Activated T-helper 1 cell treated with anti-CD3 and anti-CD28 coated beads, Interleukin-2, amount 50 U/mL, for 16 hours (primary cell): ENCODE measurements around the gene IFNA21.
"Not testable (repeated sequence)": the region's sequence is repeated elsewhere in the genome, so short reads cannot be mapped to it uniquely, and the experiment has no call there.

Experiments
- DNase-seq, 2 donors: peaks; one replicate each; pipeline ENCODE4 v3.0.0-alpha.2; 2020; ENCODE audit warnings: low read depth in 1 of 2, low spot score in 1 of 2

IFNA21 gene

GRCh38 chr9:21166560-21166959 is at the start of gene IFNA21:
Gene IFNA21 (minus strand): TSS chr9:21166660. CDS start chr9:21166612, 48 bp downstream.
- DNase-seq = not testable (repeated sequence)

- DNase-seq = not testable (repeated sequence)
Measured at GRCh38 chr9:21213411-21214326, 47.2 kb upstream of the IFNA21 start.

- not testable (repeated sequence) for DNase-seq
Measured at GRCh38 chr9:21212160-21212559, 45.7 kb upstream of the IFNA21 start.

DNA sequence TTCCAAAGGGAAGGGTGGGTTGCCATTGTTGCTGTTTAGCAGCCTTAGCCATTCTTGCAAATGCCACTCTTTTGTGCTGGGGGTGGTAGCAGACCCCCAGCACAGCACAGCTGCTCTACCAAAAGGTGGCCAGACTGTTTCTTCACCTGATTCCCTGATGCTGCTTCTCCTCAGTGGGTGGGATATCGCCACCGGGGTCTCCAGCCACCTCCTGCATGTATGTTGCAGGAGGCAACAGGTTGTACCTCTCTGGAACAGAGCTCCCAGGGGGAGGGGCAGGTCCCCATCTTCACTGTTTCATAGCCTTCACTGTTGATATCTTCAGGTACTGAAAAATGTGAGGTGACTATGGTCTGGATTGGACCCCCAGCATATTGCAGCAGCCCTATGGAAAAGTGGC is 44.3 kb upstream of the IFNA21 start:
- DNase-seq = not testable (repeated sequence)

DNA sequence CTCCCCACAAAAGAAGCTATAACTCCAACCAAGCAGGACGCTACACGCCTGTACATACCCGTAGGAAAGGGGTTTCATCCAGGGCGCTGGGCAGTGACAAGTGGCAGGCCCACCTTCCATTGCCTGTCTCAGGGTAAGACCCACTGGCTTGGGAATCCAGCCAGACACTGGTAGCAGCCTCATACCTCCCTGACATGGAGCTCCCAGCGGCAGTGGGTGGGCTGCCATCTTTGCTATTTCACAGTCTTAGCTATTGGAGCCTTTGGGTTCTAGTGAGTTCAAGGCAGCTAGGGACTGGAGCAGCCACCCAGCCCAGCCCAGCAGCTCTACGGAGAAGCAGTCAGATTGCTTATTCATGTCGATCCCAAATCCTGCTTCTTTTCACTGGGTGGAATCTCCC is 43.9 kb upstream of the IFNA21 start:
- no peak for DNase-seq

GRCh38 chr9:21207043-21207442 is 40.6 kb upstream of the IFNA21 start, which contains the start of gene IFNA10:
Gene IFNA10 (minus strand): TSS chr9:21207143. CDS start chr9:21207097, 46 bp downstream.
- DNase-seq = not testable (repeated sequence)

- no peak for DNase-seq
Measured at GRCh38 chr9:21205204-21205603, 38.7 kb upstream of the IFNA21 start.

- DNase-seq = not testable (repeated sequence)
Measured at GRCh38 chr9:21202105-21202504, 35.6 kb upstream of the IFNA21 start, which contains the start of gene IFNA7. Gene IFNA7 (minus strand): TSS chr9:21202205. CDS start chr9:21202165, 40 bp downstream.

DNA sequence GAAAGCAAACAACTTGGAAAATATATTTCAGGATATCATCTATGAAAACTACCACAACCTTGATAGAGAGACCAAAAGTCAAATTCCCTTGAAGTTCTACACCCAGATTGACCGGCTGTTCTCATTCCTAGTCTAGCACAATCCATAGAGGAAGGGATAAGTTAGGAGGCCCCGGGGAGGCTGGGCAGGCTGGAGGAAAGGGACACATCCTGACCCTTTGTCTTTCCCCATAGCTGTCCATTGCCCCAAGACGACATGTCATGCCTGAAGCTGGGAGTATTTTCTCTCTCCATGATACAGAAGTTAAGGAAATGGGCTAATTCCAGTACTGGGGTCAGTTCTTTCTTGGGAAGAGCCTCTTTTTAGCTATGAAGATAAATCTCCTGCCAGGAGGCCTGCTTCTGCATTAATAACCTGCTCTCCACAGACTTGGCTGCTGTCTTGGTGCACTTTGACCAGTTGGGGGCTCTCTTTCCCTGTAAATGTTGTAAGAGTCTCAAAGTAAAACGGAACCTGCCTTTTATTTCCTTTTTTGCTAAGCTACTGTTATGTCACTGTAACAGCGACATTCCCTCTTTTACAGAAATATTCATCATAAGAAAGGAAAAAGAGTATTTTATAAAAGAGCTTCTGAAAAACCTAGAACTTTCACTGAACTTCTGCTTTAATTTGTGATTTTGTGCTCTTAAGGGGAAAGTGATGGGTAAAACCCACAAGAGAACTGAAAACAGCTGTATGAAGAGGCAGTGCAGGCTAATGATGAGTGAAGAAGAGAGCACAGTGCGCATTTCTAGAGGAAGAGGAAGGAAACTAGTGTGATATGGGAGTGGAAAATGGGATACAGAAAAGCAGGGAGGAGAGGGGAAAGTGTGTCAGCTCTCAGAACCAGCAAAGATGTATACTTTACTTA is 28.7 kb upstream of the IFNA21 start:
- DNase-seq = not testable (repeated sequence)

- not testable (repeated sequence) for DNase-seq
Measured at GRCh38 chr9:21187487-21187886, 21.0 kb upstream of the IFNA21 start, which contains the start of gene IFNA4. Gene IFNA4 (minus strand): TSS chr9:21187587. CDS start chr9:21187531, 56 bp downstream.

DNA sequence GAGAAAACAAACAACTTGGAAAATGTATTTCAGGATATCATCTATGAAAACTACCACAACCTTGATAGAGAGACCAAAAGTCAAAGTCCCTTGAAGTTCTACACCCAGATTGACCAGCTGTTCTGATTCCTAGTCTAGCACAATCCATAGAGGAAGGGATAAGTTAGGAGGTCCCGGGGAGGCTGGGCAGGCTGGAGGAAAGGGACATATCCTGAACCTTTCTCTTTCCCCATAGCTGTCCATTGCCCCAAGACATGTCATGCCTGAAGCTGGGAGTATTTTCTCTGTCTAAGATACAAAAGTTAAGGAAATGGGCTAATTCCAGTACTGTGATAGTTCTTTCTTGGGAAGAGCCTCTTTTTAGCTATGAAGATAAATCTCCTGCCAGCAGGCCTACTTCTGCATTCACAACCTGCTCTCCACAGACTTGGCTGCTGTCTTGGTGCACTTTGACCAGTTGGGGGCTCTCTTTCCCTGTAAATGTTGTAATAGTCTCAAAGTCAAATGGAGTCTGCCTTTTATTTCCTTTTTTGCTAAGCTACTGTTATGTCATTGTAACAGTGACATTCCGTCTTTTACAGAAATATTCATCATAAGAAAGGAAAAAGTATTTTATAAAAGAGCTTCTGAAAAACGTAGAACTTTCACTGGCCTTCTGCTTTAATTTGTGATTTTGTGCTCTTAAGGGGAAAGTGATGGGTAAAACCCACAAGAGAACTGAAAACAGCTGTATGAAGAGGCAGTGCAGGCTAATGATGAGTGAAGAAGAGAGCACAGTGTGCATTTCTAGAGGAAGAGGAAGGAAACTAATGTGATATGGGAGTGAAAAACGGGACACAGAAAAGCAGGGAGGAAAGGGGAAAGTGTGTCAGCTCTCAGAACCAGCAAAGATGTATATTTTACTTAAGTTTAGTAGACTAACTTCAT is 16.6 kb upstream of the IFNA21 start:
- not testable (repeated sequence) for DNase-seq

- no peak for DNase-seq
Measured at GRCh38 chr9:21174671-21175070, 8.2 kb upstream of the IFNA21 start.

DNA sequence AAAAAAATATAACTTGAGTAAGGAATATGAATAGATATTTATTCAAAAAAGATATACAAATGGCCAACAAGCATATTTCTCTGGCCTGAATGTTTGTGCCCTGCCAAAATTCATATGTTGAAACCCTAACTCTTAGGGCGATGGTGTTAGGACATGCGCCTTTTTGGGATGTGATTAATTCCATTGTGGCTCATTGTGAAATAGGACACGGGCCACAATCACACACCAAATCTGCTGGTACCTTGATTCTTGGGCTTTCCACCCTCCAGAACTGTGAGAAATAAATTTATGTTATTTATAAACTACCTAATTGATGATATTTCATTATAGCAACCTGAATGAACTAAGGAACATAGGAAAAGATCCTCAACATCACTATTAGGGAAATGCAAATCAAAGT is 5.7 kb upstream of the IFNA21 start:
- no peak for DNase-seq

- DNase-seq = no peak
Measured at GRCh38 chr9:21171351-21171750, 4.9 kb upstream of the IFNA21 start.

DNA sequence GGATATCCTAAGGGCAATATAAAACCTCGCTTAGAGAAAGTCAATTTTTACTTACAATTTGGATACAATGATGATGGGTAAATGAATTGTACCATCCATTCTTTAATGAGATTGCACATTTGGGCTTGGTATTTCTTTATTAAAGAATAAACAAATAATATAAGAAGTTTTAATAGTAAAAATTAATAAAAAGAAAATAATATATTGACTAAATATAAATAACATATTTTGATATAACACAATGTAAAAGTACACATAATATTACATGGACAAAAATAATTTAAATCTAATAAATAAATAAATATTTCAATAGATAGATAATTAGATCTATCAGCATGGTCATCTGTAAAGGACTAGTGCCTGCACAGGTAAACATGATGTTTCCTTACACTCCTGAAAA is 944 bp downstream of the IFNA21 start:
- DNase-seq = no peak

DNA sequence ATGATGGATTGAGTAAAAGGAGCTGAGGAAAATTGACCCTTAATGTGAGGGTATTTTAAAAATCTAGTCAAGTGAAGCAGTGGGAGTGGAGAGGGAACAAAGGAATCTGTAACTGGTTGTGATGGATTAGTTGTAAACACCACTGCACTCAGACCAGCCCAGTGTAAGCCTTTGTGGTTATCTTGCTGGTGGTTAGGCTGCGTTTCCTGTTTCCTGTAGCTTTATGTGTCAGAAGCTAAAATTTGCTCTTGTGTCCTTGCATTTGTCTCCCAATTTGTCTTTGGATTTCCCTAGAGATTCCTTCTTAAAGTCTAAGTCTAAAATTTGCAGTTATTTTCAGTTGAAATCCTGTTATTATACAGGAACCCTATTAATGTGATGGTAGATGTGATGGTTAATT is 6.3 kb downstream of the IFNA21 start:
- no peak for DNase-seq

DNA sequence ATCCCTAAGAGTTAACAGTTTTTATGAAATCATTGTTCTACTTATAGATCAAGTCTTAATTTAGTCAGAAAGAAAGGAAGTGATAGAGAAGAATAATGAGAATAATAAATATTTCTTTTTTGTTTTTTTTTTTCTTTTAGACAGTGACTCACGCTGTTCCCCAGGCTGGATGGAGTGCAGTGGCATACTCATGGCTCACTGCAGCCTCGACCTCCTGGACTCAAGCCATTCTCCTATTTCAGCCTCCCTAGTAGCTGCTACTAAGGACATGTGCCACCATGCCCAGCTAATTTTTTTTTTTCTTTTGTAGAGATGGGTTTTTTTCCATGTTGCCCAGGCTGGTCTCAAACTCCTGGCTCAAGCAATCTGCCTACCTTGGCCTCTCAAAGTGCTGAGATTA is 11.0 kb downstream of the IFNA21 start:
- DNase-seq = no peak

- DNase-seq = no peak
Measured at GRCh38 chr9:21154018-21154608, 12.3 kb downstream of the IFNA21 start.

GRCh38 chr9:21153336-21154017 is 13.0 kb downstream of the IFNA21 start:
- no peak for DNase-seq
